ENCODE measurements around the gene TAS2R19.

The TAS2R19 gene

GRCh38 chr12:10986812-10987211 lies 35.6 kb downstream of the TAS2R19 start, which contains the start of gene TAS2R50:
TAS2R50 (minus strand) TSS chr12:10986912; CDS start chr12:10986860, 52 bp downstream.
- FAIRE-seq: no peak

DNA sequence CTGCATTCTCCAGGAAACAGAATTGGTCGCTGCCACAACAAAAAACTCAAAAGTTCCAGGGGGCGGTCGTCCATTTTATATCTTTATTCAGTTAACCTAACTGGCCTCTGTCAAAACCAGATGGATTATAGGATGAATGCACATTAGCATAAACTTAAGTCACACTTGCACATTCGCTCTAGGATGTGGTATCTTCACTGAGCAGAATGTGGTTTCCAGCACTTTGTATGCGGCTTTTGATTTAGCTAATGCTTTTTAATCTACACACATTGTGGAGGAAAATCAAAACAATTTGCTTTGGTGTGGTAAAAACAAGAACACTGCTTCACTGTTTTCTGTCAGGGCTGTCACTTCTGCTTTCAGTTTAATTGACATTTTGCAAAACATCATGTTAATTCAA lies 40.2 kb downstream of the TAS2R19 start:
- FAIRE-seq: no peak

GRCh38 chr12:10974965-10975364 lies 47.5 kb downstream of the TAS2R19 start:
- FAIRE-seq: no peak
